OCI-LY7 (cell line): ENCODE results near the gene SDCBP2. TPM values are rescaled to one million over a fixed set of nuclear protein-coding genes. Genes with fewer than 3 reads are reported as not detected.

Experiments used
- BruUV-seq: library from RNA; stranded (reverse); fragments of 400-500 nt; replicated peaks from 2 replicates; lab custom pipeline; 2021; lab: Mats Ljungman, UMichigan
- CTCF ChIA-PET: fragments of 300-600 bp; sonication (Branson Sonifier 250); formaldehyde crosslinking; loops from one replicate; lab custom pipeline; 2022; ENCODE audit warnings: antibody characterized with exemption; ENCODE audit not compliant: unreplicated experiment; lab: Charles Lee
- POLR2A ChIA-PET: fragments of 300-600 bp; sonication (Branson Sonifier 250); formaldehyde crosslinking; loops from one replicate; lab custom pipeline; 2022; ENCODE audit warnings: antibody characterized with exemption; lab: Charles Lee
- DNase-seq: peaks from one replicate; pipeline ENCODE4 v3.0.0-alpha.2; 2015; ENCODE audit warnings: low spot score
- H2AFZ ChIP-seq: fragments of 200-600 bp; sonication (generic), shearing (Covaris generic); 2 replicates; pipeline ENCODE4 v1.6.1; 2014; ENCODE audit warnings: mild to moderate bottlenecking, antibody characterized with exemption, low read length, moderate library complexity
- H3K27ac ChIP-seq: fragments of 200-600 bp; sonication (generic); 2 replicates; pipeline ENCODE4 v1.5.1; 2014; ENCODE audit warnings: mixed run types, low read depth, mild to moderate bottlenecking, moderate library complexity, low read length, inconsistent platforms; ENCODE audit not compliant: poor library complexity, severe bottlenecking
- H3K36me3 ChIP-seq: fragments of 200-600 bp; sonication (generic); 2 replicates; pipeline ENCODE4 v1.6.1; 2014; ENCODE audit warnings: mild to moderate bottlenecking, antibody characterized with exemption, low read length, moderate library complexity, mixed read lengths; ENCODE audit not compliant: insufficient read depth
- H3K4me1 ChIP-seq: fragments of 200-600 bp; sonication (generic); 2 replicates; pipeline ENCODE4 v1.5.1; 2014; ENCODE audit warnings: mild to moderate bottlenecking, low read length; ENCODE audit not compliant: insufficient read depth, poor library complexity, severe bottlenecking
- H3K4me2 ChIP-seq: fragments of 200-600 bp; sonication (generic); 2 replicates; pipeline ENCODE4 v1.6.1; 2014; ENCODE audit warnings: mild to moderate bottlenecking, low read length
- H3K4me3 ChIP-seq: fragments of 200-600 bp; sonication (generic); 2 replicates; pipeline ENCODE4 v1.5.1; 2014; ENCODE audit warnings: mild to moderate bottlenecking, low read depth, low read length; ENCODE audit not compliant: poor library complexity, severe bottlenecking
- H3K79me2 ChIP-seq: fragments of 200-600 bp; sonication (generic); 2 replicates; pipeline ENCODE4 v1.6.1; 2016; ENCODE audit warnings: low read depth, mild to moderate bottlenecking, low read length, moderate library complexity, mixed read lengths; ENCODE audit not compliant: insufficient read depth
- H3K9me2 ChIP-seq: fragments of 200-600 bp; sonication (generic); 2 replicates; pipeline ENCODE4 v1.6.1; 2016; ENCODE audit warnings: mild to moderate bottlenecking, low read length, mixed read lengths; ENCODE audit not compliant: insufficient read depth
- H3K9me3 ChIP-seq: fragments of 200-600 bp; sonication (generic); 2 replicates; pipeline ENCODE4 v1.6.1; 2014; ENCODE audit warnings: mild to moderate bottlenecking, mixed run types, low read length, mixed read lengths
- H4K20me1 ChIP-seq: fragments of 200-600 bp; sonication (generic); 2 replicates; pipeline ENCODE4 v1.6.1; 2014; ENCODE audit warnings: mild to moderate bottlenecking, antibody characterized with exemption, low read length, moderate library complexity, mixed read lengths; ENCODE audit not compliant: insufficient read depth
- EZH2phosphoT487 ChIP-seq: fragments of 200-600 bp; sonication (generic); IDR thresholded peaks from 2 replicates; pipeline ENCODE4 v1.6.1; 2018; ENCODE audit warnings: low read depth, borderline replicate concordance, mild to moderate bottlenecking, mixed run types, antibody characterized with exemption, low read length, moderate library complexity, mixed read lengths
- intact Hi-C: fragments of 100-400 bp; cut with micrococcal nuclease; formaldehyde crosslinking; loops from one replicate; pipeline ENCODE4 v1.10.0; 2022; ENCODE audit not compliant: unreplicated experiment
- total RNA-seq, 2 experiments: library from RNA; depleted of rRNA in 1 of 2; stranded (reverse); fragments of >200 nt in 1 of 2; shearing (Covaris generic) in 1 of 2; gene quantifications; 2 replicates each; pipeline ENCODE4 v1.2.3, GENCODE V29; 2014 to 2022
- TF ChIP-seq, protein P1 (sequence below): fragments of 200-600 bp; sonication (generic); conservative IDR thresholded peaks from 2 replicates; pipeline ENCODE4 v1.5.1; 2014; ENCODE audit warnings: mild to moderate bottlenecking, antibody characterized with exemption, low read length, moderate library complexity, mixed read lengths

The SDCBP2 gene
- total RNA-seq, 2 experiments from 2014 or later = 1.8 to 2.6 TPM

DNA sequence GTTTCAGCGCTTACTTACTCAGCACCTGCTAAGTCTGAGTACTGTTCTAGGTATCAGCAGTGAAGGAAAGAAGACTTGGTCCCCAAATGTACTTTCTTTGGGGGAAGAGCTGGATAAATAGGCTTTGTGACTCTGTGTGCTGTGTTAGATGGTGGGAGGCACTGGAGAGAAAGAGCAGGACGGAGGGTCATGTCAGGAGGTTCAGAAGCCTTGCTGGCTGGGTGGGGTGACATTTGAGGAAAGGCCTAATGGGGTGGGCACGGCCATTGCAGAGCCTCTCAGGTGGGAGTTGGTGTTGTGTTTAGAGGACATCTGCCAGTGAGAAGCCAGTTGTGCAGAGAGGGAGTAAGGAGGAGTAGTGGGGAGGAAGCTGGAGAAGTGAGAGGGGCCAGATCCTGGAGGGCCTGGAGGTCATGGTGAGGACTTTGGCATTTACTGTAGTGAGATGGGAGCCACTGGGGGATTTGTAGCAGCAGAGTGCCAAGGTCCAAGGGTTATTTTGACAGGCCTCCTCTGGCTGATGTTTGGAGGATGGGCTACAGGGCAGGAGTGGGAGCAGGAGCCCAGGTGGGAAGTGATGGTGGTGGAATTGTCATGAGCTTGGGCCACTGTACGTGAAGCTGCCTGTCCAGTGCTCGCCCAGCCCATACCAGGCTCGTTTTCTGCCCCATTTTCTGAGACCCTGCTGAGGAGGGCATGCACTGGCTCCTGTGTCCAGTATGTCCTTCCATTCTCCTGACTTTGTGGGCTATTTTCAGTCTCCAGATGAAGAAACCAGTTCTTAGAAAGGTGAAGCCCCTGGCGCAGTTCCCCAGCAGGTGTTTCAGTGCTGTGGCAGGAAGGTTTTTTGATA, 886 bp downstream of the SDCBP2 start:
- H3K9me3 ChIP-seq = no peaks in the 10 kb centered on the region
- no peak overlapping the region for H2AFZ ChIP-seq
- peaks cover 40% of the 10 kb centered on the region for H3K79me2 ChIP-seq
- peaks cover 15% of the 10 kb centered on the region for H4K20me1 ChIP-seq
- POLR2A ChIA-PET = interaction anchor here (1.2 kb wide), 1 partner anchor 27 kb away, joined by 3 read pairs; no protein-coding TSS in a partner anchor
- BruUV-seq = no TSS peak
- intact Hi-C loops = no loop called here
- H3K4me3 ChIP-seq = no peak overlapping the region
- TF ChIP-seq EZH2phosphoT487 = no peak
- TF ChIP-seq, protein P1, sequence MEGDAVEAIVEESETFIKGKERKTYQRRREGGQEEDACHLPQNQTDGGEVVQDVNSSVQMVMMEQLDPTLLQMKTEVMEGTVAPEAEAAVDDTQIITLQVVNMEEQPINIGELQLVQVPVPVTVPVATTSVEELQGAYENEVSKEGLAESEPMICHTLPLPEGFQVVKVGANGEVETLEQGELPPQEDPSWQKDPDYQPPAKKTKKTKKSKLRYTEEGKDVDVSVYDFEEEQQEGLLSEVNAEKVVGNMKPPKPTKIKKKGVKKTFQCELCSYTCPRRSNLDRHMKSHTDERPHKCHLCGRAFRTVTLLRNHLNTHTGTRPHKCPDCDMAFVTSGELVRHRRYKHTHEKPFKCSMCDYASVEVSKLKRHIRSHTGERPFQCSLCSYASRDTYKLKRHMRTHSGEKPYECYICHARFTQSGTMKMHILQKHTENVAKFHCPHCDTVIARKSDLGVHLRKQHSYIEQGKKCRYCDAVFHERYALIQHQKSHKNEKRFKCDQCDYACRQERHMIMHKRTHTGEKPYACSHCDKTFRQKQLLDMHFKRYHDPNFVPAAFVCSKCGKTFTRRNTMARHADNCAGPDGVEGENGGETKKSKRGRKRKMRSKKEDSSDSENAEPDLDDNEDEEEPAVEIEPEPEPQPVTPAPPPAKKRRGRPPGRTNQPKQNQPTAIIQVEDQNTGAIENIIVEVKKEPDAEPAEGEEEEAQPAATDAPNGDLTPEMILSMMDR = no peak
- no peaks in the 10 kb centered on the region for H3K9me2 ChIP-seq
- H3K4me2 ChIP-seq = peak overlapping the region; percentile 33; the same call in 1 of the 2 replicates
- no peak for DNase-seq
- peaks cover 22% of the 10 kb centered on the region for H3K36me3 ChIP-seq
- H3K4me1 ChIP-seq = peaks cover 47% of the 10 kb centered on the region
- H3K27ac ChIP-seq = no peak overlapping the region
- CTCF ChIA-PET = interaction anchor here (0.5 to 0.8 kb wide), 2 partner anchors 17 to 29 kb away, joined by 4 read pairs; no protein-coding TSS in a partner anchor

DNA sequence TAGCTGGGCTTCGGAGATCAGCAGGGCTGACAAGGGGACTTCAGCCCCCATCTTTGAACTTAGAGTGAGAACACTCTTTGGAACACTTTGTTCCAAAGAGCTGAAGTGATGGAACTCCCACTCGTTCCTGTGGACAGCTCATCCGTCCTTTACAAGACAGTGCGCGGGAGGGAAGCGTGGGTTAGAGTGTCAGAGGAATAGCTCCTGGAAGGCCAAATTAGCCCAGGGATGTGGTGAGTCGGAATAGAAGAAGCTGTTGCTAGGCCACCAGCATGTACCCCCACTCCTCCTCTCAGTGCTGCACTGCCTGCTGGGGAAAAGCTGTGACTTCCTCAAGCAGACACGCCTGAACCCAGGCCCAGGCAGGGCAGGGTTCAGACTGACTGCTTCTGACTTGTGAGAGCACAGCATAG, 1.7 kb downstream of the SDCBP2 start:
- ChIA-PET POLR2A (interaction anchor here (1.2 kb wide), 1 partner anchor 26 kb away, joined by 3 read pairs; no protein-coding TSS in a partner anchor), CTCF (interaction anchor here (0.5 to 0.8 kb wide), 2 partner anchors 16 to 30 kb away, joined by 4 read pairs; no protein-coding TSS in a partner anchor)
- TF ChIP-seq, protein P1 = no peak
- no peak for TF ChIP-seq EZH2phosphoT487
- H3K9me3 ChIP-seq = no peaks in the 10 kb centered on the region
- BruUV-seq = no TSS peak
- peaks cover 47% of the 10 kb centered on the region for H3K4me1 ChIP-seq
- H2AFZ ChIP-seq = no peak overlapping the region
- peaks cover 14% of the 10 kb centered on the region for H3K36me3 ChIP-seq
- no peak overlapping the region for H3K27ac ChIP-seq
- peak overlapping the region; percentile 82 for H3K4me3 ChIP-seq
- peak overlapping the region; percentile 94 for H3K4me2 ChIP-seq
- no peak for DNase-seq
- peaks cover 40% of the 10 kb centered on the region for H3K79me2 ChIP-seq
- intact Hi-C loops = no loop called here
- peaks cover 15% of the 10 kb centered on the region for H4K20me1 ChIP-seq
- no peaks in the 10 kb centered on the region for H3K9me2 ChIP-seq
